HEK293 (cell line): ENCODE results near the gene SMIM22.

Experiments
- CTCF ChIP-seq: fragments of 450-650 bp; formaldehyde crosslinking; IDR thresholded peaks from 2 replicates; pipeline ENCODE4 v1.5.1; 2016; ENCODE audit warnings: missing biosample characterization, missing genetic modification characterization
- PATZ1 ChIP-seq: fragments of 450-650 bp; formaldehyde crosslinking; IDR thresholded peaks from 2 replicates; pipeline ENCODE4 v1.5.1; 2016; ENCODE audit warnings: missing biosample characterization, missing genetic modification characterization
- TSHZ1 ChIP-seq: fragments of 450-650 bp; formaldehyde crosslinking; IDR thresholded peaks from 2 replicates; pipeline ENCODE4 v1.5.1; 2016; ENCODE audit warnings: missing biosample characterization, missing genetic modification characterization, borderline replicate concordance
- ZNF157 ChIP-seq: fragments of 450-650 bp; formaldehyde crosslinking; IDR thresholded peaks from 2 replicates; pipeline ENCODE4 v1.5.1; 2016; ENCODE audit warnings: missing biosample characterization, missing genetic modification characterization

GRCh38 chr16:4801051-4801961 lies 6.1 kb downstream of the SMIM22 start:
- TF ChIP-seq PATZ1 (tag by site-specific recombination), result no peak
- TF ChIP-seq ZNF157 (tag by site-specific recombination), result no peak
- TF ChIP-seq TSHZ1 (tag by site-specific recombination), result no peak
- TF ChIP-seq CTCF (tag by site-specific recombination), result no peak
